Smooth muscle cell (in vitro differentiated cells): Measurements from ENCODE around the gene HYI. TPM values are rescaled to one million over a fixed set of nuclear protein-coding genes. Genes with fewer than 3 reads are reported as not detected.

Source experiments
- DNase-seq: peaks from one replicate; lab custom pipeline; 2025; ENCODE audit not compliant: unreplicated experiment; lab: John Stamatoyannopoulos, UW
- H2AFZ ChIP-seq: fragments of 200-600 bp; sonication (generic); 2 replicates; pipeline ENCODE4 v1.6.0; 2016; ENCODE audit warnings: antibody characterized with exemption, low read depth, mild to moderate bottlenecking
- H3F3A ChIP-seq: fragments of 200-600 bp; sonication (generic); 2 replicates; pipeline ENCODE4 v1.6.0; 2017; ENCODE audit warnings: antibody characterized with exemption, low read depth
- H3K27ac ChIP-seq: fragments of 200-600 bp; sonication (generic); 2 replicates; pipeline ENCODE4 v1.5.1; 2016; ENCODE audit warnings: low read depth, mild to moderate bottlenecking
- H3K27me3 ChIP-seq: fragments of 200-600 bp; sonication (generic); 2 replicates; pipeline ENCODE4 v1.6.1; 2016; ENCODE audit warnings: low read depth, mild to moderate bottlenecking
- H3K36me3 ChIP-seq: fragments of 200-600 bp; sonication (generic); 2 replicates; pipeline ENCODE4 v1.5.1; 2016; ENCODE audit warnings: low read depth
- H3K4me1 ChIP-seq: fragments of 200-600 bp; sonication (generic); 2 replicates; pipeline ENCODE4 v1.5.1; 2016; ENCODE audit warnings: low read depth
- H3K4me2 ChIP-seq: fragments of 200-600 bp; sonication (generic); 2 replicates; pipeline ENCODE4 v1.6.0; 2016; ENCODE audit warnings: mild to moderate bottlenecking
- H3K4me3 ChIP-seq: fragments of 200-600 bp; sonication (generic); 2 replicates; pipeline ENCODE4 v1.5.1; 2016; ENCODE audit warnings: mild to moderate bottlenecking
- H3K79me2 ChIP-seq: fragments of 200-600 bp; sonication (generic); 2 replicates; pipeline ENCODE4 v1.6.0; 2016; ENCODE audit warnings: low read depth, mild to moderate bottlenecking
- H3K9ac ChIP-seq: fragments of 200-600 bp; sonication (generic); 2 replicates; pipeline ENCODE4 v1.6.0; 2016; ENCODE audit warnings: low read depth
- H3K9me3 ChIP-seq: fragments of 200-600 bp; sonication (generic); replicated peaks from 2 replicates; pipeline ENCODE4 v1.5.1; 2016; ENCODE audit warnings: low read depth
- H4K20me1 ChIP-seq: fragments of 200-600 bp; sonication (generic); 2 replicates; pipeline ENCODE4 v1.6.0; 2016; ENCODE audit warnings: low read depth
- WGBS: methylation state at CpG from one replicate; pipeline ENCODE4 v1.1.7; 2016; ENCODE audit warnings: low lambda C conversion rate; 5-methylcytosine and 5-hydroxymethylcytosine counted together
- polyA plus RNA-seq: library from polyadenylated mRNA; unstranded; fragments of >200 nt; fragmentation: Nextera tagmentation; extraction: Ambion mirVana; gene quantifications from 2 replicates; pipeline ENCODE4 v1.2.1, GENCODE V29; 2016
- total RNA-seq: library from RNA; depleted of rRNA; stranded (reverse); fragments of >200 nt; gene quantifications from 2 replicates; pipeline ENCODE4 v1.2.3, GENCODE V29; 2014
- TF ChIP-seq, protein P1 (sequence below): fragments of 200-600 bp; sonication (generic); IDR thresholded peaks from 2 replicates; pipeline ENCODE4 v1.5.1; 2017; ENCODE audit warnings: borderline replicate concordance, mild to moderate bottlenecking, antibody characterized with exemption; ENCODE audit not compliant: insufficient read depth, poor library complexity, severe bottlenecking

Gene HYI
- total and polyA plus RNA-seq, 2 experiments from 2014 or later: 19.5 to 19.8 TPM

- no peaks in the 10 kb centered on the region for H3K27me3 ChIP-seq
- no peaks in the 10 kb centered on the region for H3K79me2 ChIP-seq
- H3K4me2 ChIP-seq: no peak overlapping the region
- no peak overlapping the region for H3K4me3 ChIP-seq
- H2AFZ ChIP-seq: no peak overlapping the region
- no peak for DNase-seq
- peaks cover 10% of the 10 kb centered on the region for H3K36me3 ChIP-seq
- H3K27ac ChIP-seq: no peak overlapping the region
- H3K9me3 ChIP-seq: no peaks in the 10 kb centered on the region
- H3F3A ChIP-seq: no peaks in the 10 kb centered on the region
- H3K4me1 ChIP-seq: no peaks in the 10 kb centered on the region
- H4K20me1 ChIP-seq: no peaks in the 10 kb centered on the region
- no peak overlapping the region for H3K9ac ChIP-seq
- WGBS: 94% methylated on average over 7 of the region's 7 CpGs
- TF ChIP-seq, protein P1, sequence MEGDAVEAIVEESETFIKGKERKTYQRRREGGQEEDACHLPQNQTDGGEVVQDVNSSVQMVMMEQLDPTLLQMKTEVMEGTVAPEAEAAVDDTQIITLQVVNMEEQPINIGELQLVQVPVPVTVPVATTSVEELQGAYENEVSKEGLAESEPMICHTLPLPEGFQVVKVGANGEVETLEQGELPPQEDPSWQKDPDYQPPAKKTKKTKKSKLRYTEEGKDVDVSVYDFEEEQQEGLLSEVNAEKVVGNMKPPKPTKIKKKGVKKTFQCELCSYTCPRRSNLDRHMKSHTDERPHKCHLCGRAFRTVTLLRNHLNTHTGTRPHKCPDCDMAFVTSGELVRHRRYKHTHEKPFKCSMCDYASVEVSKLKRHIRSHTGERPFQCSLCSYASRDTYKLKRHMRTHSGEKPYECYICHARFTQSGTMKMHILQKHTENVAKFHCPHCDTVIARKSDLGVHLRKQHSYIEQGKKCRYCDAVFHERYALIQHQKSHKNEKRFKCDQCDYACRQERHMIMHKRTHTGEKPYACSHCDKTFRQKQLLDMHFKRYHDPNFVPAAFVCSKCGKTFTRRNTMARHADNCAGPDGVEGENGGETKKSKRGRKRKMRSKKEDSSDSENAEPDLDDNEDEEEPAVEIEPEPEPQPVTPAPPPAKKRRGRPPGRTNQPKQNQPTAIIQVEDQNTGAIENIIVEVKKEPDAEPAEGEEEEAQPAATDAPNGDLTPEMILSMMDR: no peak
Observed at GRCh38 chr1:43434256-43434655, 19.5 kb downstream of the HYI start.

GRCh38 chr1:43432907-43433306, 20.8 kb downstream of the HYI start:
- Histone ChIP-seq H3K9ac (no peak overlapping the region), H3K27me3 (no peaks in the 10 kb centered on the region), H3K4me2 (no peak overlapping the region), H3K4me1 (no peaks in the 10 kb centered on the region), H4K20me1 (no peaks in the 10 kb centered on the region), H2AFZ (no peak overlapping the region), H3K9me3 (no peaks in the 10 kb centered on the region), H3K79me2 (no peaks in the 10 kb centered on the region), H3K36me3 (peaks cover 16% of the 10 kb centered on the region), H3K4me3 (no peak overlapping the region), H3F3A (no peaks in the 10 kb centered on the region), H3K27ac (no peak overlapping the region)
- TF ChIP-seq, protein P1: no peak
- WGBS: 97% methylated on average over 5 of the region's 5 CpGs
- no peak for DNase-seq

DNA sequence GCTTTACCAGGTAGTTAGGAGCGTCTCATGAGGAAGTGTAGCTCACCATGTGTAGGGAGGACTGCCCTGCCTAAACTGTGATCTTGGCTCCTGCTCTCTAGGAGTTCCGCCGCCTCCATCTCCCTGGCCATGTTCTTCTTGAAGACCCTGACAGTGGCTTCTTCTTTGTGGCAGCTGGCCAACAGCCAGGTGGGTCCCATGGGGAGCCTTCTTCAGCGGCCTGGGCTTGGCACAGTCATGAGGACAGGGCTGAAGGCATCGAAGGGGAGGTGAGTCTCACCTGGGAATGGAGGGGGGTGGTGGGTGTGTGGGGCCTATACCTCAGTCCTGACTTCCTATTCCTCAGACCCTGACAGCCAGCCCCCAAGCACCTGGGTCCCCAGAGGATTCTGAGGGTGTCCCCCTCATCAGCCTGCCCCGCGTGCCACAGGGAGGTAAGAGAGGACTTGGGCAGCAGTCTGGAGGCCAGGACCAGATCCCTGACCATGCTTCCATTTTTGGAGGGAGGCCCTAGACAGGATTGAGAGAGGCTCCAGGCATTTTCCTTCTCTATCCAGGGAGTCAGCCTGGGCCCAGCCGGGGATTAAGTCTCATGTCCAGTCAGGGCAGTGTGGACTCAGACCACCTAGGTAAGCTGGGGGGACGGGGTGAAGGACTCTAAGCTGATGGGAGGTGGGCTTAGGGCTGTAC, 21.4 kb downstream of the HYI start:
- no peak overlapping the region for H3K9ac ChIP-seq
- no peak for DNase-seq
- H3F3A ChIP-seq: no peaks in the 10 kb centered on the region
- no peaks in the 10 kb centered on the region for H4K20me1 ChIP-seq
- no peak overlapping the region for H3K4me3 ChIP-seq
- peaks cover 16% of the 10 kb centered on the region for H3K36me3 ChIP-seq
- H3K4me2 ChIP-seq: no peak overlapping the region
- 99% methylated on average over 9 of the region's 9 CpGs for WGBS
- H3K27me3 ChIP-seq: no peaks in the 10 kb centered on the region
- no peak overlapping the region for H2AFZ ChIP-seq
- H3K79me2 ChIP-seq: no peaks in the 10 kb centered on the region
- TF ChIP-seq, protein P1: no peak
- H3K27ac ChIP-seq: no peak overlapping the region
- H3K4me1 ChIP-seq: no peaks in the 10 kb centered on the region
- H3K9me3 ChIP-seq: no peaks in the 10 kb centered on the region

DNA sequence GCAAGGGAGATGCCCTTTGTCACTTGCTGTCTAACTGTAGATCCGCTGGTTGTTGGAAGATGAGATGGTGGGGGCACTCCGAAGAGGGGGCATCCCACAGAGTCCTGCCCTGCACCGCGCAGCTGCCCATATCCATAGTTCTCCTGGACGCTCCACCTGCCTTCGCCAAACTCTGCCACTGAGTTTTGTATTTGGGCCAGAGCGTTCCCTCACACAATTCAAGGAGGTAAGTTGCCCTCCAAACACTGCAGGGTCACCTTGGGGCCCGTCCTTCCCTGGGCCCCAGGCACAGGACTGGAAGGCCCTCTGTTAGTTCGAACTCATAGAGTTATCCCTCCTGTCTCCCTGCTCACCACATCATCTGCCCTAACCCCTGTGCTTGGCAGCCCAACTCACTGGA, 22.1 kb downstream of the HYI start:
- TF ChIP-seq, protein P1: no peak
- DNase-seq: no peak
- Histone ChIP-seq H3K36me3 (peaks cover 16% of the 10 kb centered on the region), H3K4me1 (no peaks in the 10 kb centered on the region), H3K9me3 (no peaks in the 10 kb centered on the region), H3K79me2 (no peaks in the 10 kb centered on the region), H3K27me3 (no peaks in the 10 kb centered on the region), H3F3A (no peaks in the 10 kb centered on the region), H3K27ac (no peak overlapping the region), H4K20me1 (no peaks in the 10 kb centered on the region), H2AFZ (no peak overlapping the region), H3K9ac (no peak overlapping the region), H3K4me2 (no peak overlapping the region), H3K4me3 (no peak overlapping the region)
- WGBS: 96% methylated on average over 7 of the region's 9 CpGs
